CD4-positive, alpha-beta T cell treated with Interferon gamma for 1 hour (primary cell): Measurements from ENCODE around the gene BCL2.
"Not testable (repeated sequence)": the region's sequence is repeated elsewhere in the genome, so short reads cannot be mapped to it uniquely, and the experiment has no call there.

Experiments
- DNase-seq: peaks from one replicate; pipeline ENCODE4 v3.0.0-alpha.2; 2020

The BCL2 gene

GRCh38 chr18:63198098-63198760 lies 121.3 kb downstream of the BCL2 start:
- no peak for DNase-seq

- DNase-seq, result no peak
These were observed 122.2 kb downstream of the BCL2 start for GRCh38 chr18:63197246-63197869.

- no peak for DNase-seq
These were observed 124.0 kb downstream of the BCL2 start for GRCh38 chr18:63195326-63196159.

- DNase-seq, result no peak
These were observed 126.7 kb downstream of the BCL2 start for GRCh38 chr18:63192885-63193349.

GRCh38 chr18:63192126-63192884 lies 127.3 kb downstream of the BCL2 start:
- peak; percentile 28 for DNase-seq

- no peak for DNase-seq
These were observed 128.2 kb downstream of the BCL2 start for GRCh38 chr18:63191413-63191812.

GRCh38 chr18:63190838-63191237 lies 128.7 kb downstream of the BCL2 start:
- DNase-seq, result not testable (repeated sequence)

GRCh38 chr18:63189817-63190216 lies 129.8 kb downstream of the BCL2 start:
- no peak for DNase-seq

- DNase-seq, result no peak
These were observed 130.5 kb downstream of the BCL2 start for GRCh38 chr18:63189041-63189440.

GRCh38 chr18:63187791-63188460 lies 131.6 kb downstream of the BCL2 start:
- no peak for DNase-seq

- no peak for DNase-seq
These were observed 132.4 kb downstream of the BCL2 start for GRCh38 chr18:63187223-63187574.

GRCh38 chr18:63186520-63187222 lies 132.9 kb downstream of the BCL2 start:
- no peak for DNase-seq

- DNase-seq, result no peak
These were observed 133.6 kb downstream of the BCL2 start for GRCh38 chr18:63185984-63186383.

GRCh38 chr18:63183952-63184770 lies 135.4 kb downstream of the BCL2 start:
- DNase-seq, result no peak

- no peak for DNase-seq
These were observed 136.2 kb downstream of the BCL2 start for GRCh38 chr18:63183378-63183777.

- DNase-seq, result no peak
These were observed 136.7 kb downstream of the BCL2 start for GRCh38 chr18:63182861-63183260.

- no peak for DNase-seq
These were observed 137.2 kb downstream of the BCL2 start for GRCh38 chr18:63182310-63182772.

- no peak for DNase-seq
These were observed 137.8 kb downstream of the BCL2 start for GRCh38 chr18:63181706-63182309.

- no peak for DNase-seq
These were observed 138.6 kb downstream of the BCL2 start for GRCh38 chr18:63180971-63181376.

- no peak for DNase-seq
These were observed 139.2 kb downstream of the BCL2 start for GRCh38 chr18:63180321-63180720.
